K562 treated with DMSO at 1 percent for 12 hours (cell line): ENCODE data around the gene PDK3. TPM values are rescaled to one million over a fixed set of nuclear protein-coding genes. Genes with fewer than 3 reads are reported as not detected.

Experiments used
- total RNA-seq: library from RNA; unstranded; fragments of 300-600 nt; gene quantifications from 2 replicates; pipeline ENCODE4 v1.2.3, GENCODE V29; 2022; ENCODE audit not compliant: insufficient read depth

PDK3 gene
- 0.47 and 2.3 TPM in 2 replicates for total RNA-seq

GRCh38 chrX:24464836-24465531, at the start of gene PDK3:
Gene PDK3, plus strand, starts transcription at chrX:24465286. Its CDS starts 170 bp downstream, at chrX:24465456.

Other genes starting within 250 kb of the PDK3 start
- not detected in 2 replicates for gene SUPT20HL2, start 151.2 kb upstream of the PDK3 start, total RNA-seq
- not detected in 2 replicates for gene SUPT20HL1, start 104.6 kb upstream of the PDK3 start, total RNA-seq
- gene PCYT1B, start 182.1 kb downstream of the PDK3 start, total RNA-seq, result not detected in 2 replicates
- gene POLA1, start 228.6 kb downstream of the PDK3 start, total RNA-seq, result 11.0 and 17.6 TPM in 2 replicates